GM10248 (cell line): Measurements from ENCODE around the gene GNAI2.

Experiments
- CTCF ChIA-PET: fragments of 300-600 bp; sonication (Branson Sonifier 250); formaldehyde crosslinking; extraction: SDS; loops from one replicate; lab custom pipeline; 2021; ENCODE audit warnings: antibody characterized with exemption; lab: Yijun Ruan, JAX
- POLR2A ChIA-PET: fragments of 350-650 bp; sonication (Branson Sonifier 250); formaldehyde crosslinking; extraction: SDS; loops from one replicate; lab custom pipeline; 2020; ENCODE audit warnings: antibody characterized with exemption; lab: Yijun Ruan, JAX
- DNase-seq: peaks from one replicate; pipeline ENCODE4 v3.0.0; 2012; ENCODE audit errors: extremely low spot score
- CTCF ChIP-seq: IDR thresholded peaks from 2 replicates; pipeline ENCODE4 v1.5.1; 2012; ENCODE audit warnings: mild to moderate bottlenecking, low read depth; ENCODE audit errors: extremely low read depth, missing control alignments, control extremely low read depth

Gene GNAI2

GRCh38 chr3:50192689-50193141 lies 43.3 kb upstream of the GNAI2 start:
- peak; percentile 85 for DNase-seq
- POLR2A ChIA-PET, result no interaction called here
- CTCF ChIA-PET, result interaction anchor here (0.7 to 16.1 kb wide), 22 partner anchors 10 to 389 kb away, joined by 3 to 393 read pairs (median 4); partner anchors contain the start of genes GNAI2, INKA1, SEMA3B and SLC38A3
- TF ChIP-seq CTCF, result peak; percentile 97

DNA sequence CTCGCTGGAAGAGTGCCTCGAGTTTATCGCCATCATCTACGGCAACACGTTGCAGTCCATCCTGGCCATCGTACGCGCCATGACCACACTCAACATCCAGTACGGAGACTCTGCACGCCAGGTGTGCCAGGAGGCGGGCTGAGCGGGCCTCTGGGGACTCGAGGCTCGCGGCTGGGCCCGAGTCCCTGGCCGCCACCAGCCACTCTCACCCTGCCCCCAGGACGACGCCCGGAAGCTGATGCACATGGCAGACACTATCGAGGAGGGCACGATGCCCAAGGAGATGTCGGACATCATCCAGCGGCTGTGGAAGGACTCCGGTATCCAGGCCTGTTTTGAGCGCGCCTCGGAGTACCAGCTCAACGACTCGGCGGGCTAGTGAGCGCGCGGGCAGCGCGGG lies 42.7 kb upstream of the GNAI2 start:
- no peak for DNase-seq
- TF ChIP-seq CTCF, result no peak
- ChIA-PET CTCF (interaction anchor here (0.8 to 16.1 kb wide), 18 partner anchors 11 to 85 kb away, joined by 3 to 393 read pairs (median 8); partner anchors contain the start of genes GNAI2, LSMEM2 and SLC38A3), POLR2A (no interaction called here)

- ChIA-PET CTCF (interaction anchor here (0.8 to 16.1 kb wide), 20 partner anchors 11 to 131 kb away, joined by 3 to 393 read pairs (median 8); partner anchors contain the start of genes GNAI2, IFRD2, LSMEM2 and SLC38A3), POLR2A (no interaction called here)
- TF ChIP-seq CTCF, result no peak
- no peak for DNase-seq
Observed at GRCh38 chr3:50193746-50194127, 42.3 kb upstream of the GNAI2 start.

- peak; percentile 87 for DNase-seq
- CTCF ChIA-PET, result interaction anchor here (0.7 to 16.1 kb wide), 29 partner anchors 10 to 391 kb away, joined by 3 to 393 read pairs (median 5); partner anchors contain the start of genes GNAI2, IFRD2, INKA1 and LSMEM2
- POLR2A ChIA-PET, result no interaction called here
- peak; percentile 54 for TF ChIP-seq CTCF
Observed at GRCh38 chr3:50194128-50194902, 41.7 kb upstream of the GNAI2 start.

DNA sequence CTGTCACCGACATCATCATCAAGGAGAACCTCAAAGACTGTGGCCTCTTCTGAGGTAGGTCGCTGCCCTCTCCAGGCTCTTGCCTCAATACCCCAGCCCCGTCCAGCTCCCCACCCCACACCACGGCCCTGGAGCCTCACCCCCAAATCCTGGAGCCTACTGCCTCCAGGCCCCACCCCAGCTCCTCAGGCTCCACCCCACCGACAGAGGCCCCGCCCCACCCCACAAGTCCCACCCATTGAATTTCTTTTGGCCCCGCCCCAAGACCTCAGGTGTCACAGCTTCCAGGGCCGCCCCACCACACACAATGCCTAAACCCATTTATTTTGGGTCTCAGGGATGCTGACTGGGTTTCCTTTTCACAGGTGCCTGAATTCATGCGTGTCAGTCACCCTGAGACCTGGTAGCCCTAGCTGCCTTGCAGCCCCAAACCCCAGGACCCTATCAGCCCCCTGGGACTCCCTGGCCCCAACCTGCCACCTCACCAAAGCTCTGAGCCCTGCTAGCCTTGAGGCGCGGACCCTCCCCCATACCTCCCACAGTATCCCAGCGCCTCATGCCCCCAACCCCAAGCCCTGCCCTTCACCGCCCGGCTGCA lies 41.0 kb upstream of the GNAI2 start:
- CTCF ChIA-PET, result interaction anchor here (0.7 to 16.1 kb wide), 25 partner anchors 10 to 392 kb away, joined by 3 to 393 read pairs (median 5); partner anchors contain the start of genes GNAI2, IFRD2, INKA1 and SLC38A3
- POLR2A ChIA-PET, result interaction anchor here (0.6 kb wide), 1 partner anchor 32 kb away, joined by 3 read pairs; no protein-coding TSS in a partner anchor
- peak; percentile 69 for DNase-seq
- TF ChIP-seq CTCF, result no peak
